ENCODE results near the gene TESK2. TPM values are rescaled to one million over a fixed set of nuclear protein-coding genes. Genes with fewer than 3 reads are reported as not detected.
"Not testable (repeated sequence)": the region's sequence is repeated elsewhere in the genome, so short reads cannot be mapped to it uniquely, and the experiment has no call there.

The TESK2 gene
- total RNA-seq, 3 donors from 2014 or later (not counting 1 experiment from before 2014, with no cell fraction given) = 5.1 to 7.4 (median 6.0) TPM

DNA sequence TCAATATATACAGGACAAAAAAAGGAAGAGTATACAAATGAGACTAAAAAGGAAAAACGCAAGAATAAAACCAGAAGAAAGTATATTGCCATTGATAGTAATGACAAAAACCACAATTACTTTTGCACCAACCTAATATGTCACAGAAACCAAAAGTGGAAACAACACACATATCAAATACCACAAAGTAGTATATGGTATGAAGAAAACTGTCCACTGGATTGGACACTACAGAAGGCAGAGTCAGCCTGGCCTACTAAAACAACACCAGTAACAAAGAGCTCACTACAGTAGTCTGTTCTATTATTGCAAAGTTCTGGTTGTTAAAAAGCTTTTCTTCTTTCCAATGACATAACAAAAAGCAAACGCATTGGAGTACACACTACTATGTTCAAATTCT lies 17.7 kb downstream of the TESK2 start:
- H3K9me3 Mint-ChIP-seq = no peaks in the 10 kb centered on the region

GRCh38 chr1:45470306-45470798 lies 20.6 kb downstream of the TESK2 start:
- WGBS (ENCODE audit: insufficient coverage) = 86% methylated on average over 2 of the region's 2 CpGs
- Mint-ChIP-seq H3K4me3 (no peak overlapping the region), H3K27ac (no peak overlapping the region), H3K9me3 (no peaks in the 10 kb centered on the region), H3K27me3 (ENCODE audit: low read depth in 2 of 2) (no peaks in the 10 kb centered on the region), H3K36me3 (no peaks in the 10 kb centered on the region), H3K4me1 (peaks cover 0 to 6% of the 10 kb centered on the region in 2 donors)
- ATAC-seq (no peak), DNase-seq (no peak)
- H3K27me3 ChIP-seq (ENCODE audit: control insufficient read depth, insufficient read depth, low read length) = no peaks in the 10 kb centered on the region
- H3K36me3 ChIP-seq (ENCODE audit: control insufficient read depth, insufficient read depth, low read length) = no peaks in the 10 kb centered on the region
- intact Hi-C loops (cut with micrococcal nuclease) = no loop called here
- H3K9me3 ChIP-seq (ENCODE audit: control insufficient read depth, insufficient read depth, low read length) = no peaks in the 10 kb centered on the region
- no peak overlapping the region for H3K27ac ChIP-seq (ENCODE audit: low read length)
- H3K4me3 ChIP-seq (ENCODE audit: low read length) = no peak overlapping the region
- H3K4me1 ChIP-seq (ENCODE audit: control insufficient read depth, insufficient read depth, low read length) = no peaks in the 10 kb centered on the region
- TF ChIP-seq, protein P1, sequence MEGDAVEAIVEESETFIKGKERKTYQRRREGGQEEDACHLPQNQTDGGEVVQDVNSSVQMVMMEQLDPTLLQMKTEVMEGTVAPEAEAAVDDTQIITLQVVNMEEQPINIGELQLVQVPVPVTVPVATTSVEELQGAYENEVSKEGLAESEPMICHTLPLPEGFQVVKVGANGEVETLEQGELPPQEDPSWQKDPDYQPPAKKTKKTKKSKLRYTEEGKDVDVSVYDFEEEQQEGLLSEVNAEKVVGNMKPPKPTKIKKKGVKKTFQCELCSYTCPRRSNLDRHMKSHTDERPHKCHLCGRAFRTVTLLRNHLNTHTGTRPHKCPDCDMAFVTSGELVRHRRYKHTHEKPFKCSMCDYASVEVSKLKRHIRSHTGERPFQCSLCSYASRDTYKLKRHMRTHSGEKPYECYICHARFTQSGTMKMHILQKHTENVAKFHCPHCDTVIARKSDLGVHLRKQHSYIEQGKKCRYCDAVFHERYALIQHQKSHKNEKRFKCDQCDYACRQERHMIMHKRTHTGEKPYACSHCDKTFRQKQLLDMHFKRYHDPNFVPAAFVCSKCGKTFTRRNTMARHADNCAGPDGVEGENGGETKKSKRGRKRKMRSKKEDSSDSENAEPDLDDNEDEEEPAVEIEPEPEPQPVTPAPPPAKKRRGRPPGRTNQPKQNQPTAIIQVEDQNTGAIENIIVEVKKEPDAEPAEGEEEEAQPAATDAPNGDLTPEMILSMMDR (IDR thresholded peaks at IDR 0.05) = no peak

More for the DNA sequence above, 17.7 kb downstream of the TESK2 start:
- Histone ChIP-seq H3K27ac (ENCODE audit: low read length) (no peak overlapping the region), H3K9me3 (ENCODE audit: control insufficient read depth, insufficient read depth, low read length) (no peaks in the 10 kb centered on the region), H3K4me1 (ENCODE audit: control insufficient read depth, insufficient read depth, low read length) (no peaks in the 10 kb centered on the region), H3K27me3 (ENCODE audit: control insufficient read depth, insufficient read depth, low read length) (no peaks in the 10 kb centered on the region), H3K4me3 (ENCODE audit: low read length) (no peak overlapping the region), H3K36me3 (ENCODE audit: control insufficient read depth, insufficient read depth, low read length) (no peaks in the 10 kb centered on the region)
- no peak overlapping the region for H3K4me3 Mint-ChIP-seq
- H3K27ac Mint-ChIP-seq = no peak overlapping the region
- TF ChIP-seq, protein P1 (IDR thresholded peaks at IDR 0.05) = no peak
- no peaks in the 10 kb centered on the region for H3K36me3 Mint-ChIP-seq
- DNase-seq (no peak), ATAC-seq (no peak)
- intact Hi-C loops (cut with micrococcal nuclease) = no loop called here
- no peaks in the 10 kb centered on the region for H3K27me3 Mint-ChIP-seq (ENCODE audit: low read depth in 2 of 2)
- H3K4me1 Mint-ChIP-seq = peaks cover 0 to 6% of the 10 kb centered on the region in 2 donors
- no CpG with 5 or more reads among the region's 2 CpGs for WGBS (ENCODE audit: insufficient coverage)

DNA sequence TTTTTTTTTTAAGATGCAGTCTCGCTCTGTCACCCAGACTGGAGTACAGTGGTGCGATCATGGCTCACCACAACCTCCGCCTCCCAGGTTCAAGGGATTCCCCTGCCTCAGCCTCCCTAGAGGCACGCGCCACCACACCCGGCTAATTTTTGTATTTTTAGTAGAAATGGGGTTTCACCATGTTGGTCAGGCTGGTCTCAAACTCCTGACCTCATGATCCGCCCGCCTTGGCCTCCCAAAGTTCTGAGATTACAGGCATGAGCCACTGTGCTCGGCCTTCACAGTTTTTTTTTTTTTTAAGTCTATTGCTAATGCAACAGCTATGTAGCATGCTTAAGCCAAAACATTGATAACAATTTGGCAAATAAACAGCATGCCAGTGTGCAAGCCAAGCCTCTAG lies 23.6 kb downstream of the TESK2 start:
- DNase-seq; H3K4me3 Mint-ChIP-seq; H3K36me3 ChIP-seq (ENCODE audit: control insufficient read depth, insufficient read depth, low read length); H3K27me3 Mint-ChIP-seq (ENCODE audit: low read depth in 2 of 2); intact Hi-C loops (cut with micrococcal nuclease); H3K36me3 Mint-ChIP-seq; H3K4me1 Mint-ChIP-seq; ATAC-seq; H3K4me3 ChIP-seq (ENCODE audit: low read length); H3K27ac Mint-ChIP-seq; H3K4me1 ChIP-seq (ENCODE audit: control insufficient read depth, insufficient read depth, low read length); H3K27me3 ChIP-seq (ENCODE audit: control insufficient read depth, insufficient read depth, low read length); H3K9me3 Mint-ChIP-seq; H3K9me3 ChIP-seq (ENCODE audit: control insufficient read depth, insufficient read depth, low read length); H3K27ac ChIP-seq (ENCODE audit: low read length): not testable (repeated sequence)
- 70% methylated on average over 9 of the region's 9 CpGs for WGBS (ENCODE audit: insufficient coverage)

DNA sequence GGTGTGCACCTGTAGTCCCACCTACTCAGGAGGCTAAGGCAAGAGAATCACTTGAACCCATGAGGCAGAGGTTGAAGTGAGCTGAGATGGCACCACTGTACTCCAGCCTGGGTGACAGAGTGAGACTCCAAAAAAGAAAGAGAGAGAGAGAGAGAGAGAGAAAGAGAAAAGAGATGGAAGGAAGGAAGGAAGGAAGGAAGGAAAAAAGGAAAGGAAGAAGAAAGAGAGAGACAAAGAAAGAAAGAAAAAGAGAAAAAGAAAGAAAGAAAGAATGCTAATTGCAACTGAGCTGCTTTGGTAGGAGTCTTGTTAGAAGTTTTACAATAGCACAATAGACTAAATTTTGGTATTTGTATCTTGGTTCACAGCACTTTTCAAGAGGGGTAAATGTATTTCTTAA lies 25.7 kb downstream of the TESK2 start:
- Mint-ChIP-seq H3K4me3 (no peak overlapping the region), H3K36me3 (no peaks in the 10 kb centered on the region), H3K27ac (no peak overlapping the region), H3K4me1 (no peaks in the 10 kb centered on the region), H3K27me3 (ENCODE audit: low read depth in 2 of 2) (no peaks in the 10 kb centered on the region), H3K9me3 (no peaks in the 10 kb centered on the region)
- TF ChIP-seq, protein P1 (IDR thresholded peaks at IDR 0.05) = no peak
- Histone ChIP-seq H3K9me3 (ENCODE audit: control insufficient read depth, insufficient read depth, low read length) (no peaks in the 10 kb centered on the region), H3K27me3 (ENCODE audit: control insufficient read depth, insufficient read depth, low read length) (no peaks in the 10 kb centered on the region), H3K27ac (ENCODE audit: low read length) (no peak overlapping the region), H3K4me1 (ENCODE audit: control insufficient read depth, insufficient read depth, low read length) (no peaks in the 10 kb centered on the region), H3K36me3 (ENCODE audit: control insufficient read depth, insufficient read depth, low read length) (no peaks in the 10 kb centered on the region), H3K4me3 (ENCODE audit: low read length) (no peak overlapping the region)
- ATAC-seq = no peak
- intact Hi-C loops (cut with micrococcal nuclease) = no loop called here
- no peak for DNase-seq
